ENCODE data around the gene NSMCE1. TPM values are rescaled to one million over a fixed set of nuclear protein-coding genes. Genes with fewer than 3 reads are reported as not detected.

NSMCE1 gene
- total and polyA plus RNA-seq, 8 donors = 27.6 to 37.9 (median 31.7) TPM

DNA sequence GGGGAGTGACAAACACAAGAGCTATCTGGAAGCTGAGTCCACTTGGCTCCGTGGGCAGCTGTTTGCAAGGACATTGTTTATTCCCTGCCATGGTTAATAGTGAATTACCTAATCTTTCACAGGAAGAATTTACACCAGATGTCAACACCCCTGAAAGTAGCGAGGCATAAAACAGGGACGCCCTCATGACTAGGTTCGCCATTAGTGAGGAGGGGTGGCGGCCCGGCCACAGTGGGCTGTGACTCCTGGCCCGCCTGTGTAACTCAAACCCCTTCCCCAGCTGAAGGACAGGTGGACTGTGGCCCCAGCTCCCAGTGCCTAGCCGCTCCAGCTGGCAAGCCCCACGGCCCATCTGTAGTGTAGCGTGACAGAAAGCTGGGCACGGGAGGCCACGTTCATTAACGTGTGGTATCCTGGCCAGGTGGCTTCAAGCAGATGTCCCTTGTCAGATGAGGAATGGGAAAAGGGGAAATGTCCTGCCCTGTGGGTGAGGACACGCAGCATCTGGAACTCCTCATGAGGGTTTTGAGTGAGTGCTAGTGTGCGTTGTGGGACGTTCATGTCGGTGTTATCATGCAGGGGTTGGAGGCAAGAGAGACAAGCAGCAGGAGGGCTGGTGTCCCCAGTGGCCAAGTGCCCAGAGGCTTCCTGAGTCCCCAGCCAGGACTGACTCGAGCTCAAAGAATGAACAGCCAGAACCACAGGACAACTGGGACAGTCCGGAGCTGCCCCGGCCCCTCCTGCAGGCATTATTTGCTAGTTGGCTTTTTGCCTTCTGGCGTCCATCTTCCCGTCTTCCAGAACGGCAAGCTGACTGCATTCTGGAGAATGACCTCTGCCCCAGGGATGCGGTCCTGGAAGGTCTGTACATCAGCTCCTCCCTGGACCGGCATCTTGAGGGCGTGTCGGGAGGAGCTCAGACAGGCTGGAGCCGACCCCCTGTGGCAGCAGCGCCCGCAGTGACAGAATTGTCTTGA lies 46.0 kb downstream of the NSMCE1 start:
- no peaks in the 10 kb centered on the region for H3K27me3 ChIP-seq
- H3K9me3 ChIP-seq = no peaks in the 10 kb centered on the region
- no peak overlapping the region for H3K4me3 ChIP-seq
- H3K36me3 ChIP-seq = peaks cover 0 to 6% (median 0%) of the 10 kb centered on the region in 3 donors
- FAIRE-seq (no peak), DNase-seq (peak in 5 of 6 donors; percentile 43 to 76 (median 57)), ATAC-seq (peak; percentile 42 to 56 (median 48))
- WGBS, 2 donors = 39 to 42% methylated on average over 30 of the region's 30 CpGs
- peak overlapping the region; percentile 53 to 70 (median 63) for H3K27ac ChIP-seq
- TF ChIP-seq, protein P1, sequence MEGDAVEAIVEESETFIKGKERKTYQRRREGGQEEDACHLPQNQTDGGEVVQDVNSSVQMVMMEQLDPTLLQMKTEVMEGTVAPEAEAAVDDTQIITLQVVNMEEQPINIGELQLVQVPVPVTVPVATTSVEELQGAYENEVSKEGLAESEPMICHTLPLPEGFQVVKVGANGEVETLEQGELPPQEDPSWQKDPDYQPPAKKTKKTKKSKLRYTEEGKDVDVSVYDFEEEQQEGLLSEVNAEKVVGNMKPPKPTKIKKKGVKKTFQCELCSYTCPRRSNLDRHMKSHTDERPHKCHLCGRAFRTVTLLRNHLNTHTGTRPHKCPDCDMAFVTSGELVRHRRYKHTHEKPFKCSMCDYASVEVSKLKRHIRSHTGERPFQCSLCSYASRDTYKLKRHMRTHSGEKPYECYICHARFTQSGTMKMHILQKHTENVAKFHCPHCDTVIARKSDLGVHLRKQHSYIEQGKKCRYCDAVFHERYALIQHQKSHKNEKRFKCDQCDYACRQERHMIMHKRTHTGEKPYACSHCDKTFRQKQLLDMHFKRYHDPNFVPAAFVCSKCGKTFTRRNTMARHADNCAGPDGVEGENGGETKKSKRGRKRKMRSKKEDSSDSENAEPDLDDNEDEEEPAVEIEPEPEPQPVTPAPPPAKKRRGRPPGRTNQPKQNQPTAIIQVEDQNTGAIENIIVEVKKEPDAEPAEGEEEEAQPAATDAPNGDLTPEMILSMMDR (IDR thresholded peaks at IDR 0.05) = no peak
- intact Hi-C loops (cut with DNase I) = no loop called here
- H3K4me1 ChIP-seq = peaks cover 13 to 27% (median 24%) of the 10 kb centered on the region in 3 donors

DNA sequence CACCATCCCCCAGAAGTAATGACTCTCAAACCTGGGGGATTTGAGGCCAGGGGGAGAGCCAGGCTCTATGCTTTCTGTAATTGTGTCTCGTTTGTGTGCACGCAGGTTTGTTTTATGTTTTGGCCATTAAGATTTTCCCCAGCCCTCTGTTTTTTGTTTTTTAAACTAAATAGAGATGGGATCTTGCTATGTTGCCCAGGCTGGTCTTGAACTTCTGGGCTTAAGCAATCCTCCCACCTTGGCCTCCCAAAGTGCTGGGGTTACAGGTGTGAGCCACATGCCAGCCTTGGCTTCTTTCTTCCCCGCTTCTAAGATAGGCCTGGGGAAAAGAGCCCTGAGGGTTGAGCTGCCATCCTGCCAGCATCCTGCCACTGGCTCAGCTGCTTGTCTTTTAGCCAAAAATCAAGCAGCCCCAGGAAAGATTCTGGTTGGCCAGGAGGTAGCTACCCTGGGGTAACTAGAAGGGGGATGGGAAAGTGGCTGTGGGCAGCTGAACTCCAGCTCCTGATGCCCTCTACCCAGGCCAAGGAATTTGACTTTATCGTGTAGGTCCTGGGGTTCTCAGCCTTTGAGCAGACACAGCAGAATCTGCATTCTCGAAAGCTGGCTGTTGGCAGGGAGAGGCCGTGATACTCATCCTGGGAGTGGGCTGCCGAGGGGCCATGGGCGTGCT lies 46.9 kb downstream of the NSMCE1 start:
- DNase-seq (peak in 3 of 6 donors; percentile 52 to 71 (median 56)), FAIRE-seq (no peak), ATAC-seq (peak in 2 of 4 donors; percentile 1 to 6)
- H3K27me3 ChIP-seq = no peaks in the 10 kb centered on the region
- 58 to 69% methylated on average over 8 of the region's 8 CpGs for whole genome bisulfite sequencing, 2 donors
- peak overlapping the region; percentile 53 to 70 (median 63) for H3K27ac ChIP-seq
- no peaks in the 10 kb centered on the region for H3K9me3 ChIP-seq
- peaks cover 13 to 27% (median 24%) of the 10 kb centered on the region in 3 donors for H3K4me1 ChIP-seq
- TF ChIP-seq, protein P1 (IDR thresholded peaks at IDR 0.05) = no peak
- intact Hi-C loops (cut with DNase I) = no loop called here
- H3K36me3 ChIP-seq = peaks cover 0 to 6% (median 0%) of the 10 kb centered on the region in 3 donors
- H3K4me3 ChIP-seq = no peak overlapping the region

DNA sequence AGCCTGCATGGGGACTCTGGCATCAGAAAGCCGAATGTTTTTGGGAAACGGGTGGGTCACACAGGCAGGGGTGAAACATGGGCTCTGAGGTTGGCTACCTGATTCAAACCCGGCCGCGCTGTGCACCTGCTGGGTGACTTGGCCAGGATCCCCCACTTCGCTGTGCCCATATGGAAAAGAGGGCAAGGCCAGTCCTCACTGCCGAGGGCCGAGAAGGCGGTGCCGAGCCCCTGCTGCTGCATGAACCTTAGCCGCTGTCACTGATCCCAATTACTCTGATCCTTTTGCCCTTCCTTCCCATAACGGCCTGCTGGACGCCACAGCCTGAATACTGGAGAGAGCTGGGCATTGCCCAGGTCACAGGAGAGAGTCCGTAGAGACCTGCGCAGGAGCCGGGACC lies 47.6 kb downstream of the NSMCE1 start:
- H3K27me3 ChIP-seq = no peaks in the 10 kb centered on the region
- FAIRE-seq (no peak), ATAC-seq (no peak), DNase-seq (peak in 3 of 6 donors; percentile 36 to 52 (median 45))
- no peak overlapping the region for H3K27ac ChIP-seq
- no peak overlapping the region for H3K4me3 ChIP-seq
- H3K4me1 ChIP-seq = peaks cover 8 to 24% (median 22%) of the 10 kb centered on the region in 3 donors
- H3K36me3 ChIP-seq = peaks cover 0 to 6% (median 0%) of the 10 kb centered on the region in 3 donors
- no peaks in the 10 kb centered on the region for H3K9me3 ChIP-seq
- TF ChIP-seq, protein P1 (IDR thresholded peaks at IDR 0.05) = no peak
- intact Hi-C loops (cut with DNase I) = no loop called here
- WGBS, 2 donors = 95 to 96% methylated on average over 16 of the region's 16 CpGs

GRCh38 chr16:27220527-27220926 lies 48.0 kb downstream of the NSMCE1 start:
- FAIRE-seq = no peak
- H3K36me3 ChIP-seq = peaks cover 0 to 6% (median 0%) of the 10 kb centered on the region in 3 donors

More at GRCh38 chr16:27220527-27220926, 48.0 kb downstream of the NSMCE1 start:
- TF ChIP-seq, protein P1 (IDR thresholded peaks at IDR 0.05) = no peak
- 91 to 96% methylated on average over 8 of the region's 8 CpGs for WGBS, 2 donors
- DNase-seq = peak in 2 of 6 donors; percentile 19 to 21
- no peak for ATAC-seq
- Histone ChIP-seq H3K4me3 (no peak overlapping the region), H3K9me3 (no peaks in the 10 kb centered on the region), H3K27me3 (no peaks in the 10 kb centered on the region), H3K27ac (no peak overlapping the region), H3K4me1 (peaks cover 8 to 21% (median 19%) of the 10 kb centered on the region in 3 donors)
- intact Hi-C loops (cut with DNase I) = no loop called here

Measured in pancreas (tissue), 10 donors.